DOHH2 (cell line): ENCODE measurements around the gene RAB11FIP5.

Source experiments
- H3F3A ChIP-seq: fragments of 200-600 bp; sonication (generic), shearing (Covaris generic); 2 replicates; pipeline ENCODE4 v1.6.0; 2016; ENCODE audit warnings: antibody characterized with exemption, mild to moderate bottlenecking; ENCODE audit not compliant: control insufficient read depth, insufficient read depth
- H3K27ac ChIP-seq: fragments of 200-600 bp; sonication (generic); 2 replicates; pipeline ENCODE4 v1.5.1; 2014; ENCODE audit warnings: low read depth, mild to moderate bottlenecking, low read length, moderate library complexity
- H3K27me3 ChIP-seq: fragments of 200-600 bp; sonication (generic); 2 replicates; pipeline ENCODE4 v1.6.1; 2014; ENCODE audit warnings: mild to moderate bottlenecking, low read length, mixed read lengths; ENCODE audit not compliant: control insufficient read depth
- H3K36me3 ChIP-seq: fragments of 200-600 bp; sonication (generic); 2 replicates; pipeline ENCODE4 v1.6.1; 2014; ENCODE audit warnings: mild to moderate bottlenecking, low read length, moderate library complexity, mixed read lengths; ENCODE audit not compliant: control insufficient read depth
- H3K4me1 ChIP-seq: fragments of 200-600 bp; sonication (generic); 2 replicates; pipeline ENCODE4 v1.6.1; 2014; ENCODE audit warnings: mild to moderate bottlenecking, low read length, mixed read lengths; ENCODE audit not compliant: control insufficient read depth
- H3K4me2 ChIP-seq: fragments of 200-600 bp; sonication (generic); 2 replicates; pipeline ENCODE4 v1.6.0; 2014; ENCODE audit warnings: mild to moderate bottlenecking, low read length, moderate library complexity
- H3K4me3 ChIP-seq: fragments of 200-600 bp; sonication (generic); 2 replicates; pipeline ENCODE4 v1.5.1; 2014; ENCODE audit warnings: mild to moderate bottlenecking, low read length, mixed read lengths
- H3K79me2 ChIP-seq: fragments of 200-600 bp; sonication (generic); 2 replicates; pipeline ENCODE4 v1.6.1; 2014; ENCODE audit warnings: mild to moderate bottlenecking, low read length, mixed read lengths; ENCODE audit not compliant: control insufficient read depth
- H3K9me2 ChIP-seq: fragments of 200-600 bp; sonication (generic); replicated peaks from 2 replicates; pipeline ENCODE4 v1.6.1; 2014; ENCODE audit warnings: mild to moderate bottlenecking, low read length, mixed read lengths; ENCODE audit not compliant: control insufficient read depth
- H3K9me3 ChIP-seq: fragments of 200-600 bp; sonication (generic); 2 replicates; pipeline ENCODE4 v1.6.1; 2014; ENCODE audit warnings: antibody characterized with exemption, low read length, mixed read lengths; ENCODE audit not compliant: control insufficient read depth, insufficient read depth
- H4K20me1 ChIP-seq: fragments of 200-600 bp; sonication (generic); 2 replicates; pipeline ENCODE4 v1.6.0; 2014; ENCODE audit warnings: low read depth, mild to moderate bottlenecking, antibody characterized with exemption, low read length, moderate library complexity; ENCODE audit not compliant: control insufficient read depth, insufficient read depth
- CTCF ChIP-seq: fragments of 200-600 bp; sonication (generic); IDR thresholded peaks from one replicate; pipeline ENCODE4 v1.5.1; 2014; ENCODE audit warnings: antibody characterized with exemption, mild to moderate bottlenecking, low read depth, low read length; ENCODE audit not compliant: poor library complexity, severe bottlenecking
- EZH2phosphoT487 ChIP-seq: fragments of 200-600 bp; sonication (generic); IDR thresholded peaks from 2 replicates; pipeline ENCODE4 v1.6.1; 2017; ENCODE audit warnings: borderline replicate concordance, mild to moderate bottlenecking, antibody characterized with exemption, low read length, moderate library complexity, mixed read lengths

RAB11FIP5 gene

DNA sequence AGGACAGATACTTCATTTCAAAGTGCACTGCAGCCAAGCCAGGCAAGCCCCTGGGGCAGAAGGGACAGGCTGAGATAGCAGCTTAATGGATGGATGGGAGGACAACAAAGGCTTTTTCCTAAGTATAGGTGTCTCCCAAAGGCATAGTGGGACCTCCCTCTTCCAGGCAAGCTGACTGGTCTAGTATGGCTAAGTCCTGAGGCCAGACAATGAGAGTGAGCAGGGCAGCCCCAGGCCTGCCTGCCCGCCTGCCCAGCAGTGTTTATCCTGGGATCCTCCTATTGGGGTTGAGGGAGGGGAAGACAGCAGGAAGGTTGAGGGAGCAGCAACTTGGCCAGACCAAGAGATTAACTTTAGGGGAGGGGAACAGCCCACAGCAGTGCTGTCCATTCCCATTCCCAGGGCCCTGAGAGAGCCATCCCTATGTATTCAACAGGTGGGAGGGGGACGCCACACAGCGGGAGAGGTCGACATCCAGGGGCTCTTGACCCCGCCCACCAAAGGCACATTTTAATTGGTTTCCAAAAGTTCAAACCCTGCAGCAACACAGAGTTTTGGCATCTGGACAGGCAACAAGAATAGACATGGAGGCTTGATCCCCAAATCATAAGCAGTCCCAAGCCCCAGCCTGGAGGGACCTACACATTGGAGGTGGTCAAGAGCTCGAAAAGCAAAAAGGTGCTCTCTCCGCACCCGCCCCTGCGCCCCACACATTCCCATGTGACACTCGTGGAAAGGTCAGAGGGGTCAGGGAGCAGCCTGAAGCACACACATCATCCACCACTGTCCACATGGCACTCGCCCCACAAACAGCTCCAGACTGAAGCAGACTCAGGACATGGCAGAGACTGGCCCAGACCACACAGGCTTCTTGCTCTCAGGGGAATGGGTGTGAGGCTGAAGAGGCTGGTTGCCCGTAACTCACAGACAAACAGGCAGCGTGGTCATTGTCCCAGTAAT lies 38.4 kb downstream of the RAB11FIP5 start:
- Histone ChIP-seq H3K4me2 (no peak overlapping the region), H3K9me3 (no peaks in the 10 kb centered on the region), H4K20me1 (no peaks in the 10 kb centered on the region), H3K27me3 (peaks cover 25% of the 10 kb centered on the region), H3K36me3 (no peaks in the 10 kb centered on the region; the same call in 1 of the 2 replicates), H3K79me2 (peaks cover 15% of the 10 kb centered on the region), H3K4me3 (no peak overlapping the region), H3K4me1 (peaks cover 15% of the 10 kb centered on the region), H3F3A (no peaks in the 10 kb centered on the region; the same call in 1 of the 2 replicates), H3K9me2 (no peaks in the 10 kb centered on the region), H3K27ac (no peak overlapping the region)
- TF ChIP-seq CTCF (no peak), EZH2phosphoT487 (no peak)

DNA sequence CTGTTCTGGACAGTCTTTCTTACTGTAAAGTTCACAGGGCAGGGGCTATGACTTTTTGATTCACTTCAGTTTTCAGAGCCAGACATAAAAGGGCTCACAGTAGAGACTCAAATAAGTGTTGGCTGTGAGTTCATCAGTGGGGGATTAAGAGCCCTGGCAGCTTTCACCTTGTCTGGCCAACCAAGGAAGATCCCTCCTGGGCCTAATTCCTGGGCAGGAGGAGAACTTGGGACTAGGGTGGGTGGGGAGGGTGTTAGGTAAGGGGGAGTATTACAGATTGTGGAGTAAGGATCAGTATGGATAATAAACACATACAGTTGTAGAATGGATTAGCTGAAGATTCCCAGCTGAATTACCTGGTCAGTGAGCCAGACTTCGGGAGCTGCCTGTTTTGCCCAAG lies 40.3 kb downstream of the RAB11FIP5 start:
- Histone ChIP-seq H3K9me3 (no peaks in the 10 kb centered on the region), H4K20me1 (no peaks in the 10 kb centered on the region), H3K9me2 (no peaks in the 10 kb centered on the region), H3K4me3 (peak overlapping the region; percentile 100), H3K27ac (no peak overlapping the region), H3K4me1 (peaks cover 17% of the 10 kb centered on the region), H3K36me3 (no peaks in the 10 kb centered on the region; the same call in 1 of the 2 replicates), H3K79me2 (peaks cover 27% of the 10 kb centered on the region), H3K4me2 (peak overlapping the region; percentile 99), H3F3A (no peaks in the 10 kb centered on the region; the same call in 1 of the 2 replicates), H3K27me3 (peaks cover 11% of the 10 kb centered on the region)
- no peak for TF ChIP-seq CTCF
- TF ChIP-seq EZH2phosphoT487: no peak

- no peak for TF ChIP-seq EZH2phosphoT487
- TF ChIP-seq CTCF: no peak
- Histone ChIP-seq H3K27ac (no peak overlapping the region), H4K20me1 (no peaks in the 10 kb centered on the region), H3K27me3 (peaks cover 9% of the 10 kb centered on the region), H3K9me2 (no peaks in the 10 kb centered on the region), H3K4me2 (peak overlapping the region; percentile 99), H3F3A (no peaks in the 10 kb centered on the region; the same call in 1 of the 2 replicates), H3K4me3 (peak overlapping the region; percentile 100), H3K4me1 (peaks cover 17% of the 10 kb centered on the region), H3K36me3 (no peaks in the 10 kb centered on the region; the same call in 1 of the 2 replicates), H3K79me2 (peaks cover 27% of the 10 kb centered on the region), H3K9me3 (no peaks in the 10 kb centered on the region)
These were observed 40.7 kb downstream of the RAB11FIP5 start for GRCh38 chr2:73072129-73072395.
